ENCODE results near the gene INSRR.

DNA sequence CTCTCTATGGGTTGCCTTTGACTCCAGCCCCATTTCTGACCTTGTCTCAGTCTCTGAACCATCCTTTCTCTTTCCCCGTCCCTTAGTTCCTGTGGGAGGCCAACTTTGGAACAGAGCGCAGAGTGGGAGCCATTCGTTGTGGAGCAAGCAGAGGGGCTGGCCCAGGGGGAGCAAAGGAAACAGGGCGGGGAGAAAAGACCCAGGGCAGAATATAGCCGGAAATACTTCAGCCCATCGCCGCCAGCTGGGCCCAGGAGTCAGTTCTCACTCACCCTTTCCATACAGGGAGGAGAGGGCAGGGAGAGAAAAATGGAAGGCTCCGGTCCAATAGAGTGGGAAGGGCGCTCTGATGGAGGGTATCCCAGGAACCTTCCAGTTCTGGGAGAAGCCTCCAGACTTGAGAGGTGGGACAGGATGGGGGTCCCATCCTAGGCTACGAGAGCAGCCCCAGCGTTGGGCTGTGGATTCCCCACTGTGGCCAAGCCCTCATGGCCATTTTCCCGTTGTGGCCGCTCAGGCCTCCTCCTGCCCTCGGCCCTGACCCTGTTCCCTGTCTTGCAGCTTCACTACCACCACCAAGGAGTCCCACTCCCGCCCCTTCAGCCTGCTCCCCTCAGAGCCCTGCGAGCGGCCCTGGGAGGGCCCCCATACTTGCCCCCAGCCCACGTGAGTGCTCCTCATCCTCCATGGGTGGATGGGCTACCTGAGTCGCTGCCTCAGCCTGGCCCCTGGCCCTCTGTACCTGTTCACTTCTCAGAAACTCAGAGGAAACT lies 45.5 kb upstream of the INSRR start:
- TF ChIP-seq POLR2AphosphoS5 (IDR thresholded peaks at IDR 0.05; ENCODE audit: low read depth, low read length): no peak
- TF ChIP-seq FOXP2 (optimal IDR thresholded peaks at IDR 0.05; ENCODE audit: borderline replicate concordance, extremely low read depth, extremely low read length, insufficient read depth): no peak
- TF ChIP-seq TAF1 (IDR thresholded peaks at IDR 0.05; ENCODE audit: borderline replicate concordance, insufficient read depth, low read length): no peak
- no peak for TF ChIP-seq REST (IDR thresholded peaks at IDR 0.05; ENCODE audit: insufficient read depth in 1 of 2, low read depth in 2 of 2, low read length in 2 of 2)

Measured in PFSK-1 (cell line).